BJ (cell line): ENCODE data around the gene VIPR1. TPM values are rescaled to one million over a fixed set of nuclear protein-coding genes. Genes with fewer than 3 reads are reported as not detected.

Experiments
- CTCF ChIA-PET: fragments of 350-600 bp; formaldehyde crosslinking; extraction: SDS; loops from one replicate; lab custom pipeline; 2021; ENCODE audit warnings: antibody characterized with exemption, inconsistent platforms; lab: Yijun Ruan, JAX
- POLR2A ChIA-PET: fragments of 300-600 bp; sonication (Branson Sonifier 250); formaldehyde crosslinking; extraction: SDS; loops from one replicate; lab custom pipeline; 2021; ENCODE audit warnings: antibody characterized with exemption; lab: Charles Lee
- DNase-seq: peaks from one replicate; pipeline ENCODE4 v3.0.0-alpha.2; 2011; ENCODE audit warnings: low read depth
- H3K27me3 ChIP-seq: 2 replicates; pipeline ENCODE4 v1.6.0; 2011; ENCODE audit warnings: low read length; ENCODE audit not compliant: control insufficient read depth, insufficient read depth
- H3K36me3 ChIP-seq: 2 replicates; pipeline ENCODE4 v1.5.1; 2011; ENCODE audit warnings: low read length; ENCODE audit not compliant: control insufficient read depth, insufficient read depth
- H3K4me3 ChIP-seq: 2 replicates; pipeline ENCODE4 v1.5.1; 2011; ENCODE audit warnings: low read depth, mild to moderate bottlenecking, control low read depth, low read length
- CTCF ChIP-seq: IDR thresholded peaks from 2 replicates; pipeline ENCODE4 v1.5.1; 2011; ENCODE audit warnings: low read depth, mild to moderate bottlenecking, control low read depth, inconsistent platforms, low read length, moderate library complexity; ENCODE audit not compliant: insufficient read depth
- polyA plus RNA-seq: library from polyadenylated mRNA; depleted of rRNA; stranded (reverse); fragments of >200 nt; gene quantifications from 2 replicates; pipeline ENCODE4 v1.2.3, GENCODE V29; 2011

The VIPR1 gene
- polyA plus RNA-seq, 1 experiment: not detected

GRCh38 chr3:42490243-42490642, 12.2 kb upstream of the VIPR1 start:
- no peak for DNase-seq
- TF ChIP-seq CTCF: no peak
- Histone ChIP-seq H3K27me3 (peaks cover 2% of the 10 kb centered on the region; the same call in 1 of the 2 replicates), H3K36me3 (no peaks in the 10 kb centered on the region), H3K4me3 (no peak overlapping the region)
- CTCF ChIA-PET: interaction anchor here (1.1 kb wide), 1 partner anchor 55 kb away, joined by 3 read pairs; no protein-coding TSS in a partner anchor
- POLR2A ChIA-PET: no interaction called here

GRCh38 chr3:42491881-42492507, 10.4 kb upstream of the VIPR1 start:
- no peak for DNase-seq
- Histone ChIP-seq H3K4me3 (no peak overlapping the region), H3K36me3 (no peaks in the 10 kb centered on the region), H3K27me3 (peaks cover 2% of the 10 kb centered on the region; the same call in 1 of the 2 replicates)
- CTCF ChIA-PET: interaction anchor here (1.4 to 1.5 kb wide), 2 partner anchors 15 to 57 kb away, joined by 3 to 4 read pairs; no protein-coding TSS in a partner anchor
- no peak for TF ChIP-seq CTCF
- POLR2A ChIA-PET: no interaction called here

- POLR2A ChIA-PET: no interaction called here
- CTCF ChIA-PET: interaction anchor here (1.5 kb wide), 1 partner anchor 56 kb away, joined by 4 read pairs; no protein-coding TSS in a partner anchor
- TF ChIP-seq CTCF: no peak
Observed at GRCh38 chr3:42492508-42493080, 9.8 kb upstream of the VIPR1 start.

GRCh38 chr3:42493126-42493797, 9.2 kb upstream of the VIPR1 start:
- peaks cover 2% of the 10 kb centered on the region; the same call in 1 of the 2 replicates for H3K27me3 ChIP-seq
- DNase-seq: no peak
- H3K4me3 ChIP-seq: no peak overlapping the region
- TF ChIP-seq CTCF: no peak
- ChIA-PET POLR2A (no interaction called here), CTCF (no interaction called here)
- H3K36me3 ChIP-seq: no peaks in the 10 kb centered on the region

More at GRCh38 chr3:42492508-42493080, 9.8 kb upstream of the VIPR1 start:
- H3K27me3 ChIP-seq: peaks cover 2% of the 10 kb centered on the region; the same call in 1 of the 2 replicates
- H3K36me3 ChIP-seq: no peaks in the 10 kb centered on the region
- DNase-seq: no peak
- H3K4me3 ChIP-seq: no peak overlapping the region

- DNase-seq: no peak
- H3K4me3 ChIP-seq: no peak overlapping the region
- no peak for TF ChIP-seq CTCF
- ChIA-PET POLR2A (no interaction called here), CTCF (no interaction called here)
- no peaks in the 10 kb centered on the region for H3K36me3 ChIP-seq
- peaks cover 2% of the 10 kb centered on the region; the same call in 1 of the 2 replicates for H3K27me3 ChIP-seq
Observed at GRCh38 chr3:42493798-42494151, 8.7 kb upstream of the VIPR1 start.
